Measurements from ENCODE around the gene SPOP.
A peak's percentile ranks its signal among the peaks of the same experiment; 100 is the strongest.
"Not testable (repeated sequence)": the region's sequence is repeated elsewhere in the genome, so short reads cannot be mapped to it uniquely, and the experiment has no call there.

SPOP gene

GRCh38 chr17:49695698-49696232 lies 17.9 kb upstream of the SPOP start:
- DNase-seq (ENCODE audit: low spot score) = no peak

GRCh38 chr17:49694847-49695697 lies 17.2 kb upstream of the SPOP start:
- DNase-seq (ENCODE audit: low spot score) = peak; percentile 29

DNA sequence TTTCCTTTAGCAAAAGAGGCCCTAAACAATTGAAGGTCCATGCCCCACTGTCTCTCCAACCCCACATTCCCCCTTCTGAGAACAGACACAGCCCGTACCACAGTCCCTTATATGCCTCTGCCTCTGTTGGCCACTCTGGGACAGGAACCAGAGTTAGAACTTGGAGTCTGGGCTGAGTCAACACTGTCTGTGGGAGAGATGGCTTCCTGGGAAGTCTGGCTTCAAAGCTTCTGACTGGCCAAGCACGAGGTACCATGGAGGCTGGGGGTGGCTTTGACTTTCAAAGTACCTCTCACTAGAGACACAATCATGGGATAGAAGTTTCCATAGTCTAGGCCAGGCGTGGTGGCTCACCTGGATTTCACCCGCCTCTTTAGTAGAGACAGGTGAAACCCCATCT lies 14.9 kb upstream of the SPOP start:
- no peak for DNase-seq (ENCODE audit: low spot score)

DNA sequence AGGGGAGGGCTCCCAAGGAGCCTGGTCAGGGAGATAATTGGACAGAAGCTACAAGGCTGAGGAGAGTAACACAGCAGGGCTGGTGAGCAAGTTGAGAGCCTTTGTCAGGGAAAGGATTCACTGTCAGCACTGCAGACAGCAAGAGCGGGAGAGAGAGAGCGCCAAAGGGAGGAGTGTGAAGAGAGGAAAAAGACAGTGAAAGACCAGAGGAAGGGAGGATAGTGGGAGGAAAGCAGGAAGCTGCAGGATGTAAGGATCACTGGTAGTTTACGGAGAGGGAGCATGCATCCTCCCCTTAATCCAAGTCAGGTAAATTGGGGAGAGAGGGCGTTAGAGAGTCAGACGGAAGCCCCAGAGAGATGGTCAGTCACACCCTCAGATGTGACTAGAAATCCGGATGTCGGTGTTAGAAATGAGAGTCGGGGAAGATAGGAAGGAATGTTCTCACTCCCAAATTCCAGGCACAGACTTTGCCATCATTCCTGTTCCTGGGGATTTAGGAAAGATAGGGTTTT lies 13.8 kb upstream of the SPOP start:
- DNase-seq (ENCODE audit: low spot score) = no peak

GRCh38 chr17:49691086-49691676 lies 13.3 kb upstream of the SPOP start:
- DNase-seq (ENCODE audit: low spot score) = no peak

- no peak for DNase-seq (ENCODE audit: low spot score)
Observed at GRCh38 chr17:49690256-49690655, 12.4 kb upstream of the SPOP start.

DNA sequence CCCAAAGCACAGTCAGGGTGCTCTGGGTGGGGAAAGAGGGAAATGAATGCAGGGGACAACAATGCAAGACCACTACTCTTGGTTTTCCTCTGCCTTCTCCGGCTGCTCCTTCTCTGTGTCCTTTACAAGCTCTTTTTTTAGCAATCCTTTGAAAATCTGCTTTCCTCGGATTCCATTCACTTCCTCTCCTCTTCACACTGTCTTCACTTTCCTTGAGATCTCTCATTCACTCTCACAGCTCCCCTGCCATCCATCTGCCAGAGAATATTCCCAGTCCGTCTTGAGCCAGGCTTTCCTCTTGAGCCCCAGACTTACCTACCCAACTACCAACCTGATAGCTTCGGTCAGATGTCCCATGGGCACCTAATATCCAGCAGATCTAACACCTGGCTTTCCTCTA lies 11.0 kb upstream of the SPOP start:
- DNase-seq (ENCODE audit: low spot score) = no peak

DNA sequence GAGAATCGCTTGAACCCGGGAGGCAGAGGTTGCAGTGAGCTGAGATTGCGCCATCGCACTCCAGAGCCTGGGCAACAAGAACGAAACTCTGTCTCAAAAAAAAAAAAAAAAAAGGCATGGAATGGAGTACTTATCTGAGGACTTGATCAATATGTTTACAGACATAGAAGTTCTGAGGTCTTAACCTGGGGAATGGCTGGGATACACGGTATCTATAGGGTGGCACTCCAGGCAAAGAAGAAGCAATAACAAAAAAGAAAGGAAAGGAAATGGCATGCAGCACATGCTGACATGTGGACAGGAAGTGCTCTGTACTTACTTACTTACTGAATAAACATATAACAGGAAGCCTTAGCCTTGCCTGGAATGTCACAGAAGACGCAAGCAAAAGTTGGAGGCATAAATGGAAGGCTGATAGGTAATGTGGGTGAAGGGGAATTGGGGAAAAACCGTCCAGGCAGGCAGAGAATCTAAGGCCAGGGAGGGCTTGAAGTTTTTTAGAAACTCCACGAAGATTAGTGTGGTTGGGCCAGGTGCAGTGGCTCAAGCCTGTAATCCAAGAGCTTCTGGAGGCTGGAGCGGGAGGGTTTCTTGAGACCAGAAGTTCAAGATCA lies 10.1 kb upstream of the SPOP start:
- no peak for DNase-seq (ENCODE audit: low spot score)

- no peak for DNase-seq (ENCODE audit: low spot score)
Observed at GRCh38 chr17:49681106-49681979, 3.4 kb upstream of the SPOP start.

GRCh38 chr17:49680314-49680713 lies 2.4 kb upstream of the SPOP start:
- DNase-seq (ENCODE audit: low spot score) = no peak

- peak; percentile 94 for DNase-seq (ENCODE audit: low spot score)
Observed at GRCh38 chr17:49677134-49677932, 564 bp downstream of the SPOP start.

- DNase-seq (ENCODE audit: low spot score) = peak; percentile 56
Observed at GRCh38 chr17:49676276-49676868, 1.5 kb downstream of the SPOP start.

DNA sequence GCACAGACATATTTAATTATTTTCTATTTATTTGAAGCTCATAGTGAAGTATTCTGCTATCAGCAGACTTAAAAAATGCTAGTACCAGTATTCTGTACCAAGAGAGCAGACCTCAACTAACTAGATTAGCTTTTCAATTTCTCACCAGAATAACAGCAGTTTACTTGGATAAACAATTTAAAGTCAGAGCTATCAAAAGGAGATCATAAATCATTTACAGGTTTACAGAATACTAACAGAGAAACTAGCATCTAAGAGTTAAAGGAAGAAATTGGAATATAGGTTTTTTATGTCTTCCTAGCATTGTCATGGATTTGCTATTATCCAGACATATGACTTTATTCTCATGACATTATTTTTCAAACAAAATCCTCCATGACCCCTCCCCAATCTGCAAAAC lies 3.4 kb downstream of the SPOP start:
- DNase-seq (ENCODE audit: low spot score) = no peak

DNA sequence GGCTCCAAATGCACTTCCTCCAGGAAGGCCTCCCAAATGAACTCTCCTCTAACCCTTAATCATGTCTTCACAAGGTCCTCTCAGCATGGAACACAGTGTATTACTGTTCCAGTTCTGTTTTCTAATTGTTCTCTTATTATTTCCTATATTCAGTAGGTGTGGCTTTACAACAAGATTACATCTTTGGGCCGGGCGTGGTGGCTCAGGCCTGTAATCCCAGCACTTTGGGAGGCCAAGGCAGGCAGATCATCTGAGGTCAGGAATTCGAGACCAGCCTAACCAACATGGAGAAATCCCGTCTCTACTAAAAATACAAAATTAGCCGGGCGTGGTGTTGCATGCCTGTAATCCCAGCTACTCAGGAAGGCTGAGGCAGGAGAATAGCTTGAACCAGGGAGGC lies 4.2 kb downstream of the SPOP start:
- DNase-seq (ENCODE audit: low spot score) = not testable (repeated sequence)

- no peak for DNase-seq (ENCODE audit: low spot score)
Observed at GRCh38 chr17:49670641-49671040, 7.3 kb downstream of the SPOP start.

- DNase-seq (ENCODE audit: low spot score) = no peak
Observed at GRCh38 chr17:49670002-49670401, 7.9 kb downstream of the SPOP start.

GRCh38 chr17:49667854-49668253 lies 10.0 kb downstream of the SPOP start:
- no peak for DNase-seq (ENCODE audit: low spot score)

DNA sequence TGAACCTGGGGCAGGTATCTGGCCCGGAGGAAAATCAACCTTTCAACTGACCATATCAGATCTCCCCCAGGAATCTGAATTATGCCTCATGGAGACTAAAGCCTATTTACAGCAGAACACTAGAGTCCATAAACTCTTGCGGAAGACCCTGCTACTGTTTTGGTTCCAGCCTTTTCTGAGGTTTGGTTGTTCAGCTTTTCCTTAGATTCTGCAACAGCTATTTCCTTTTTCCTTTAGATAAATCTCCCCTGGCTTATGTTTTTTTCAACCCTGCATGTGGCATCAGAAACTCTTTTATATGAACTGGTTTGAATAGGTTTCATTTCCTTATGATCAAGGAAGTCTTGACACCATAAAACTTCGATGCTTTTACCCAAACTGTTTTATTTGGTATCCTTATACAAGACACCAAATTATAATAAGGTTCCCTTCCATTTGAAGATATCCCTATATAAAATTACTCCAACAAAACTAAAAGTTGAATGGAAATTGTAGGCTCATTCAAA lies 13.1 kb downstream of the SPOP start:
- no peak for DNase-seq (ENCODE audit: low spot score)

DNA sequence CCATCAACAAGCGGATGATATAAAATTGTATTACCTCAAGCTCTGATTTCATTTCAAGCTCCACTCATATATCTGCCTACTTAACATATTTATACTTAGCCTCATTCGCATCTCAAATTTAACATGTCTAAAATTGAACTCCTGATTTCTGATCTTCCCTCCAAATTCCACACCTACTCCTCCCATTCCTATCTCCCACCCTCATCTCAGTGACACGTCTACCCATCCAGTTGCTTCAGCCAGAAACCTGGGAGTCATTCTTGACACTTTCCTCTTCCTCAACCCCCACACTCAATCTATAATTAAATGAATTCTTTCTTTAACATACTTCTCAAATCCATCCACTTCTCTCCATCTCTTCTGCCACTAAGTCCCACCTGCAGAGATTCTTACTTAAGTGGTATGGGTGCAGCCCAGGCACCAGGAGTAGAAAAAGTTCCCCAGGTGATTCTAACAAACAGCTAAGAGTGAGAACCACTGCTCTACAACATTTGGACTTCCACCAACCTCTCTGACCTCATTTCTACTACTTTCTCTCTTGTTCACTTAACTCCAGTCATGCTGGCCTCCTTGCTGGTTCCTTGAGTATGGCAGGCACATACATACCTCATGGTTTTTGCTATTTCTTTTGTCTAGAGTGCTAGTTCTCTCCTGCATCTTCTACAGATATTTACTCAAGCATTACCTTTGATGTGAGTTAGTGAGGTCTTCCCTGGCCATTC lies 18.1 kb downstream of the SPOP start:
- peak; percentile 52 for DNase-seq (ENCODE audit: low spot score)

DNA sequence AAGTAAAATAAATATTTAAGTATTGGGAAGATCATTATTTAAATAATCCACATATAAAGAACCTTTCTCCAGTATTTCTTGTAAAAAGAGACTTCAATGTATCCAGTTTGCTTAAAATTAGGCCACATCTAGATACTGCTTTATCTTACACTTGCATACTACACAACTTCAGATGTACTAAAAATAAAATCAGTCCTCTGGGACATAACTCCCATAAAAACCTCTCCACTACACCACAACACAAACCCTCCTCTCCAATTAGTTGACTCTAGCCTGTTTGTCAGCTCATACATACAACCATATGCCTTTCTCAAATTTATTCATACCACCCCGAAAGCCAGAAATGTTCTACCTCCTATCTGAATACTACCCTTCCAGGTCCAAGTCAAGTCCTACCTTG lies 21.6 kb downstream of the SPOP start:
- no peak for DNase-seq (ENCODE audit: low spot score)
